CD4-positive, alpha-beta T cell (primary cell): Measurements from ENCODE around the gene PNMA8A. TPM values are rescaled to one million over a fixed set of nuclear protein-coding genes. Genes with fewer than 3 reads are reported as not detected.

ENCODE experiments used
- ATAC-seq: fragments of 200-7000 bp; cut with Tn5 transposase; one replicate; pipeline ENCODE4 v1.10.0; 2022; ENCODE audit warnings: mild to moderate bottlenecking; ENCODE audit not compliant: poor library complexity
- CTCF ChIA-PET: fragments of 350-600 bp; sonication (Branson Sonifier 250); formaldehyde crosslinking; loops from one replicate; lab custom pipeline; 2021; ENCODE audit warnings: antibody characterized with exemption, inconsistent platforms; lab: Charles Lee
- POLR2A ChIA-PET: fragments of 350-600 bp; sonication (Branson Sonifier 250); formaldehyde crosslinking; loops from one replicate; lab custom pipeline; 2021; ENCODE audit warnings: antibody characterized with exemption, inconsistent platforms; lab: Charles Lee
- DNase-seq, 14 experiments: peaks; one replicate each; pipeline ENCODE4 v3.0.0-alpha.2; 2013 to 2020; ENCODE audit warnings: mixed read lengths in 2 of 14
- H3K27ac ChIP-seq, 2 donors: one replicate each; pipeline versions ENCODE4 v1.5.1 to v1.7.0; 2013; ENCODE audit warnings: low read length in 2 of 2, low read depth in 1 of 2, mild to moderate bottlenecking in 1 of 2
- H3K27me3 ChIP-seq, 2 experiments: 1 replicate in 1 of 2; 2 replicates in 1 of 2; pipeline versions ENCODE4 v1.6.1 to v1.7.0; 2013; ENCODE audit warnings: low read length in 2 of 2, control low read depth in 1 of 2, mild to moderate bottlenecking in 1 of 2, moderate library complexity in 1 of 2; ENCODE audit not compliant: insufficient read depth in 2 of 2, control insufficient read depth in 1 of 2
- H3K36me3 ChIP-seq: one replicate; pipeline ENCODE4 v1.6.1; 2013; ENCODE audit warnings: low read length, control low read depth; ENCODE audit not compliant: insufficient read depth
- H3K4me1 ChIP-seq: one replicate; pipeline ENCODE4 v1.6.1; 2013; ENCODE audit warnings: low read length, control low read depth; ENCODE audit not compliant: insufficient read depth
- H3K4me3 ChIP-seq: one replicate; pipeline ENCODE4 v1.5.1; 2013; ENCODE audit warnings: mild to moderate bottlenecking, low read length, moderate library complexity
- H3K9me3 ChIP-seq, 2 experiments: 1 replicate in 1 of 2; 2 replicates in 1 of 2; pipeline versions ENCODE4 v1.6.1 to v1.7.0; 2013; ENCODE audit warnings: low read length in 2 of 2, mild to moderate bottlenecking in 2 of 2, control low read depth in 1 of 2, moderate library complexity in 1 of 2; ENCODE audit not compliant: control insufficient read depth in 1 of 2, insufficient read depth in 1 of 2
- H3K27ac Mint-ChIP-seq: one replicate; pipeline ENCODE4 v1.8.0; 2020; ENCODE audit warnings: mixed read lengths
- H3K27me3 Mint-ChIP-seq: one replicate; pipeline ENCODE4 v1.8.0; 2021; ENCODE audit warnings: mixed read lengths
- H3K36me3 Mint-ChIP-seq: one replicate; pipeline ENCODE4 v1.8.0; 2021; ENCODE audit warnings: low read depth, mixed read lengths
- H3K4me1 Mint-ChIP-seq: one replicate; pipeline ENCODE4 v1.8.0; 2021; ENCODE audit warnings: low read depth, mixed read lengths
- H3K4me3 Mint-ChIP-seq: one replicate; pipeline ENCODE4 v1.8.0; 2020; ENCODE audit warnings: mild to moderate bottlenecking, mixed read lengths
- H3K9me3 Mint-ChIP-seq: one replicate; pipeline ENCODE4 v1.8.0; 2020; ENCODE audit warnings: mixed read lengths
- intact Hi-C, 2 experiments: fragments of 100-400 bp; cut with DNase I in 1 of 2; cut with micrococcal nuclease in 1 of 2; formaldehyde crosslinking; loops; one replicate each; pipeline versions ENCODE4 v1.15.1 to v1.9.0; 2023 to 2025; cut with DNase I, micrococcal nuclease
- total RNA-seq, 174 experiments: library from RNA in 2 of 174; stranded (reverse) in 2 of 174; gene quantifications; one replicate each; pipeline ENCODE4 v1.2.3 and lab custom pipeline; 2021 to 2026
- TF ChIP-seq, protein P1 (sequence below): fragments of 200-600 bp; IDR thresholded peaks from one replicate; pipeline ENCODE4 v1.8.0; 2022; ENCODE audit warnings: antibody characterized with exemption, mild to moderate bottlenecking

The PNMA8A gene
- total RNA-seq, 2 experiments from 2014 or later: not detected

GRCh38 chr19:46453661-46454060 is 17.7 kb downstream of the PNMA8A start:
- H3K4me3 Mint-ChIP-seq: no peak overlapping the region
- intact Hi-C loops: no loop called here
- DNase-seq (no peak), ATAC-seq (no peak)
- H3K4me1 ChIP-seq: no peaks in the 10 kb centered on the region
- no peaks in the 10 kb centered on the region for H3K36me3 ChIP-seq
- ChIA-PET POLR2A (no interaction called here), CTCF (no interaction called here)
- H3K27ac ChIP-seq: no peak overlapping the region
- H3K27ac Mint-ChIP-seq: no peak overlapping the region
- no peaks in the 10 kb centered on the region for H3K27me3 ChIP-seq
- peaks cover 5 to 7% of the 10 kb centered on the region in 2 experiments for H3K9me3 ChIP-seq
- TF ChIP-seq, protein P1, sequence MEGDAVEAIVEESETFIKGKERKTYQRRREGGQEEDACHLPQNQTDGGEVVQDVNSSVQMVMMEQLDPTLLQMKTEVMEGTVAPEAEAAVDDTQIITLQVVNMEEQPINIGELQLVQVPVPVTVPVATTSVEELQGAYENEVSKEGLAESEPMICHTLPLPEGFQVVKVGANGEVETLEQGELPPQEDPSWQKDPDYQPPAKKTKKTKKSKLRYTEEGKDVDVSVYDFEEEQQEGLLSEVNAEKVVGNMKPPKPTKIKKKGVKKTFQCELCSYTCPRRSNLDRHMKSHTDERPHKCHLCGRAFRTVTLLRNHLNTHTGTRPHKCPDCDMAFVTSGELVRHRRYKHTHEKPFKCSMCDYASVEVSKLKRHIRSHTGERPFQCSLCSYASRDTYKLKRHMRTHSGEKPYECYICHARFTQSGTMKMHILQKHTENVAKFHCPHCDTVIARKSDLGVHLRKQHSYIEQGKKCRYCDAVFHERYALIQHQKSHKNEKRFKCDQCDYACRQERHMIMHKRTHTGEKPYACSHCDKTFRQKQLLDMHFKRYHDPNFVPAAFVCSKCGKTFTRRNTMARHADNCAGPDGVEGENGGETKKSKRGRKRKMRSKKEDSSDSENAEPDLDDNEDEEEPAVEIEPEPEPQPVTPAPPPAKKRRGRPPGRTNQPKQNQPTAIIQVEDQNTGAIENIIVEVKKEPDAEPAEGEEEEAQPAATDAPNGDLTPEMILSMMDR: no peak
- peaks cover 51% of the 10 kb centered on the region for H3K27me3 Mint-ChIP-seq
- no peaks in the 10 kb centered on the region for H3K4me1 Mint-ChIP-seq
- H3K36me3 Mint-ChIP-seq: no peaks in the 10 kb centered on the region
- no peak overlapping the region for H3K4me3 ChIP-seq
- H3K9me3 Mint-ChIP-seq: peaks cover 7% of the 10 kb centered on the region

DNA sequence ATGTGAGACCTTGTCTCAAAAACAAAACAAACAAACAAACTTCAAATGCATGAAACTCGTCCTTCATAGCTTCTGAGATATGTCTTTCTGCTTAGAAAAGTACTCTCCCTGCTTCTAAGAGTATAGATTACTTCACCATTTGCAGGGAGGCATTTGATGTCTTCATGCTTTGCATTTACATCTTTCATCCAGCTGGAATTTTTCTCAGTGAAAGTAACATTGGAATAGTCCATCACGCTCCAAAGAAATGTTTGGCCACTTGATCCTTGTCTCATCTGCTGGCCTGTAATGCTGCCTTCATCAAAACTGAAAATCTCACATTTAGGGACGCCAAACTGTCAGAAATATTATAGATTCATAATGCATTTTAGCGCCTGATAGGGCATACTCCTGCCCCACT is 19.2 kb downstream of the PNMA8A start:
- H3K9me3 ChIP-seq: peaks cover 5 to 7% of the 10 kb centered on the region in 2 experiments
- Mint-ChIP-seq H3K36me3 (no peaks in the 10 kb centered on the region), H3K9me3 (peaks cover 7% of the 10 kb centered on the region), H3K4me3 (no peak overlapping the region), H3K4me1 (no peaks in the 10 kb centered on the region), H3K27me3 (peaks cover 47% of the 10 kb centered on the region), H3K27ac (no peak overlapping the region)
- ATAC-seq (no peak), DNase-seq (no peak)
- ChIA-PET POLR2A (no interaction called here), CTCF (no interaction called here)
- intact Hi-C loops: no loop called here
- TF ChIP-seq, protein P1: no peak
- no peak overlapping the region for H3K27ac ChIP-seq
- no peak overlapping the region for H3K4me3 ChIP-seq
- H3K36me3 ChIP-seq: no peaks in the 10 kb centered on the region
- H3K4me1 ChIP-seq: no peaks in the 10 kb centered on the region
- H3K27me3 ChIP-seq: no peaks in the 10 kb centered on the region

- POLR2A ChIA-PET: no interaction called here
- Mint-ChIP-seq H3K4me3 (no peak overlapping the region), H3K27me3 (peaks cover 47% of the 10 kb centered on the region), H3K9me3 (peaks cover 7% of the 10 kb centered on the region), H3K36me3 (no peaks in the 10 kb centered on the region), H3K27ac (no peak overlapping the region), H3K4me1 (no peaks in the 10 kb centered on the region)
- ATAC-seq (no peak), DNase-seq (no peak)
- Histone ChIP-seq H3K4me3 (no peak overlapping the region), H3K9me3 (peaks cover 5 to 7% of the 10 kb centered on the region in 2 experiments), H3K36me3 (no peaks in the 10 kb centered on the region), H3K4me1 (no peaks in the 10 kb centered on the region), H3K27ac (no peak overlapping the region), H3K27me3 (no peaks in the 10 kb centered on the region)
- TF ChIP-seq, protein P1: no peak
- CTCF ChIA-PET: no interaction called here
- intact Hi-C loops: no loop called here
These were observed 20.0 kb downstream of the PNMA8A start for GRCh38 chr19:46451352-46451751.
